ENCODE data around the gene AGBL1.

DNA sequence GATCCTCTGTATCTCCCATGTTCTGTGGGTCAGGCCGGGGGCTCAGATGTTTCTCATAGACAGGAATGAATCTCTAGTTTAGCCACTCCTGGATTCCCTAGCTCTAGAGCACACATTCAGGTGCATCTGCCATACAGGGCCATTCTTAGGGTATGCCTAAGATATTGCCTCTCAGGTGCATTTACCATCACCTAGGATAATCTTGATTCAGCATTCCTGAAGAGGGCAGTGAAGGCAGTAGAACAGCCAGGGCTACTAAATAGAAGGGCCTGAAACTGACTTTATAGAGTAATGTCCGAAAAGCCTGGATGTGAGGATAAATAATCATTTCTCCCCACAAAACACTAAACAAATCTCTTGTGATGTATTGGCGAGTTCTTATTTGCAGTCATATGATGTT lies 882.0 kb downstream of the AGBL1 start:
- TF ChIP-seq, protein P1, sequence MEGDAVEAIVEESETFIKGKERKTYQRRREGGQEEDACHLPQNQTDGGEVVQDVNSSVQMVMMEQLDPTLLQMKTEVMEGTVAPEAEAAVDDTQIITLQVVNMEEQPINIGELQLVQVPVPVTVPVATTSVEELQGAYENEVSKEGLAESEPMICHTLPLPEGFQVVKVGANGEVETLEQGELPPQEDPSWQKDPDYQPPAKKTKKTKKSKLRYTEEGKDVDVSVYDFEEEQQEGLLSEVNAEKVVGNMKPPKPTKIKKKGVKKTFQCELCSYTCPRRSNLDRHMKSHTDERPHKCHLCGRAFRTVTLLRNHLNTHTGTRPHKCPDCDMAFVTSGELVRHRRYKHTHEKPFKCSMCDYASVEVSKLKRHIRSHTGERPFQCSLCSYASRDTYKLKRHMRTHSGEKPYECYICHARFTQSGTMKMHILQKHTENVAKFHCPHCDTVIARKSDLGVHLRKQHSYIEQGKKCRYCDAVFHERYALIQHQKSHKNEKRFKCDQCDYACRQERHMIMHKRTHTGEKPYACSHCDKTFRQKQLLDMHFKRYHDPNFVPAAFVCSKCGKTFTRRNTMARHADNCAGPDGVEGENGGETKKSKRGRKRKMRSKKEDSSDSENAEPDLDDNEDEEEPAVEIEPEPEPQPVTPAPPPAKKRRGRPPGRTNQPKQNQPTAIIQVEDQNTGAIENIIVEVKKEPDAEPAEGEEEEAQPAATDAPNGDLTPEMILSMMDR (IDR thresholded peaks at IDR 0.05), result no peak
- no peak for TF ChIP-seq EZH2 (IDR thresholded peaks at IDR 0.05; ENCODE audit: borderline replicate concordance, insufficient read depth, low read depth, low read length, poor library complexity, severe bottlenecking)

Data from B cell (primary cell).